Activated T-helper 9 cell treated with anti-CD3 and anti-CD28 coated beads, Interleukin-2, amount 50 U/mL, for 16 hours (primary cell): Measurements from ENCODE around the gene DYNC1I1.

Experiments used
- DNase-seq: peaks from one replicate; pipeline ENCODE4 v3.0.0-alpha.2; 2020; ENCODE audit warnings: low read depth

DYNC1I1 gene

GRCh38 chr7:95861041-95861440, 88.7 kb downstream of the DYNC1I1 start:
- no peak for DNase-seq

DNA sequence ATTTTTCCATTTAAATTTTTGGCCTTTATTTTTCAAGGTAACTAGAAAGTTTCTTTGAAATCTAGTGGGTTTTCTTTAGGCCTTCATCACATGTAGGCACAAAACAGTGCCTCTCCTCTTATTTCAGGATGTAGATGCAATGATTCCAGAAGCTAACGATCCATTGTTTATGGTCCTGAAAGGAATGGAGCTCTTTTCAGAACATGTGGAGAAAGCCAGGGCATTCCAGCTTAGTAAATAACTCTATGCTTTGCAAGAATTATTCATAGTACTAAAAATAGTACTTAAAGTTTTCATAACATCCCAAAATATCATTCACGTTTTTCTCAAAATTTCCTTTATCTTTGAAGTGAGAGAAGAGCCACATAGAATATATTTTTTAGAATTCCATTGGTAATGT, 91.3 kb downstream of the DYNC1I1 start:
- DNase-seq, result no peak

DNA sequence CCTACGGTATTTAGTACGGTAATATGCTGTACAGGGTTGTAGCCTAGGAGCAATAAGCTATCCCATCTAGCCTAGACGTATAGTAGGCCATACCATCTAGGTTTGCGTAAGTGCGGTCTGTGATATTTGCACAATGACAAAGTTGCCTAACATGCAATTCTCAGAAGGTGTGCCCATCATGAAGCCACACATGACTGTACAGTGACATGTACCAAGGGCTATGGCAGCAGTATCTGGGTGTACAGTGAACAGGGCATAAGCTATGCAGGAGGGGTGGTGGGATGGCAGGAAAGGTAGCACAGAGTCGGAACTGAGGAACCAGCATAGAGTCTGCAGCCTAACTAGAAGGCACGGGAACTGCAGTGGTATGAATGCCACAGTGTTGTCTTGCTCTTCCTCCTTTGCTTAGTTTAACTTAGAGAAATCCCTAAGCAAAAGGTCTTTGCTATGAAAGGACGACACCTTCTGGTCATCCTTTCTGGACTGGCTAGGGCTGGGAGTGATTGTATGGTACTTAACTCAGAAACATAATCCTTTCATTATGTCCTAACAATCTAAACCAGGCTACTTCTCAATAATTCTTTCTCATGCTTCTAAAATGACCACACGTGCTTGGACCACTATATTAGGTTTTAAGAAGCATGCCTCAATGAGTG, 93.5 kb downstream of the DYNC1I1 start:
- no peak for DNase-seq

DNA sequence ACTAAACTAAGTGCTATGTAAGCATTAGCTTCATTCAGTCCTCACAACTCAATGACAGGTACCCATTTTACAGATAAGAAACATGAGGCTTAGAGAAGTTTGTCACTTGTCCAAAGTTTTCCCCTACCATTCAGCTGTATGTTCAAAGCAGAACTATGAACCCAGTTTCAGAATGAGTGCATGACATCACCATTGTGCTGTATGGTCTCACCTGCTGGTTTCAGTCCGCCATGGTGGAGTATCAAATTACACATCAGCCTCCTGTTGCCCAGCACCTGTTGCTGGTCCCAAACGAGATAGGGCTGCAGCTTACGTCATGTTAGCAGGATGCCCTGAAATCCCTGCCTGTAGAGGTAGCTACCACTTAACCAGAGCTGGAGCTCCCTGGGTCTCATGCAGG, 95.0 kb downstream of the DYNC1I1 start:
- DNase-seq, result no peak

- no peak for DNase-seq
These were observed 98.9 kb downstream of the DYNC1I1 start for GRCh38 chr7:95871075-95871848.

- DNase-seq, result no peak
These were observed 99.5 kb downstream of the DYNC1I1 start for GRCh38 chr7:95871896-95872295.

- DNase-seq, result no peak
These were observed 101.8 kb downstream of the DYNC1I1 start for GRCh38 chr7:95874129-95874528.

GRCh38 chr7:95874541-95875265, 102.3 kb downstream of the DYNC1I1 start:
- DNase-seq, result no peak

GRCh38 chr7:95875519-95875918, 103.2 kb downstream of the DYNC1I1 start:
- no peak for DNase-seq

DNA sequence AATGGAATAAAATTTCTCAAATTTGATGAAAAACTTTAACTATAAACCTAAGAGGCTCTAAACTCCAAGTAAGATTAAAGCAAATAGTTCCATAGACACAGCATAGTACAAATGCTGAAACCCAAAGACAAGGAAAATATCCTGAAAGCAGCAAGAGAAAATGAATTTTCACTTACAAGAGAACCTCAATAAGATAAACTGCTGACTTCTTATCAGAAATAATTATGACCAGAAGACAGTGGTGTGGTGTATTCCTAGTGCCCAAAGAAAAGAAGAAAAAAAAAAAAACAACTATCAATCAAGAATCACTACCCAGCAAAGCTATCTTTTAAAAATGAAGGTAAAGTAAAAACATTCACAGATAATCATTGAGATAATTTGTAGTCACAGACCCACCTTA, 106.3 kb downstream of the DYNC1I1 start:
- no peak for DNase-seq

- no peak for DNase-seq
These were observed 109.2 kb downstream of the DYNC1I1 start for GRCh38 chr7:95881597-95881996.

- DNase-seq, result no peak
These were observed 110.9 kb downstream of the DYNC1I1 start for GRCh38 chr7:95883217-95883616.

DNA sequence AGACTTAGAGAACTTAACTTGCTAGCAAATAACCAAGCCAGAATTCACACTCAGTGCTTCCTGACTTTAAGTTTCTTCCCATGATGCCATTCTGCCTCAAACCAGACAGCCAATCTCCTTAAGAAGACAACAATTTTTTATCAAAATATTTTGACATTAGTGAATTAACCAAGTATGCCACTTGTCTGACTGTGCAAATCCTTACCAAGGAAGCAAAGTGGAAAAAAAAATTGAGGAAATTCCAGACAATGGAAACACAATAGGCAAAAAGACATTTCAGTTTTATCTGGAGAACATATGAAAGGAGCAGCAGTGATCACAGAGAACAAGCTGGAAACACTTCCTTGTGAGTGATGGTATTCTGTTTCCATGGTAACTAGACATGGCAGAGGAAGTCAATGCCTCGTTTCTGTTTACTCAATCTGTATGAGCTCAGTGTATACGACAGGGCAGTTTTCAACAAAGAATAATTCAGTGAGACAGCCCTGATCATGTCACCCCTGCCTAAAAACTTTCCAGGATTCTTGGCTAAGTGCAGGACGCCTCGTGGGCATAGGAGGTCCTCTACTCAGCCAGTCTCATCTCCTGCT, 114.2 kb downstream of the DYNC1I1 start:
- DNase-seq, result no peak

DNA sequence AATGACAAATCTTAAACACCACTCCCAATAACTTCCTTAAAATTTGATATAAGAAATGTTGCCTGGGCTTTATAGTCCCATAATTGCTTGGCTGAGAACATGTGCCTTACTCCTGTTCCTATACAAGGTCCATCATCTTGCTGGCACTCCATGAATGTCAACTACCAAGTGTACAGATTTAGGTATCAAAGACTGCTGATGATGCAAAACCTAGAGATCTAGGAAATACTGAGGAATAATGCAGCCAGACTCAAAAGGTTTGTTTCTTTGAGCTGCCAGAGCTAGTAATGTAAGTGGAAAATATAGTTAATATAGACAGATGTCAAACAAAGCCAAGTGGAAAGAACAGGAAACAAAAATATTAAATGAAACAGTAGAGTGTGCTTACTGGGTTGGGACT, 121.1 kb downstream of the DYNC1I1 start:
- DNase-seq, result no peak

DNA sequence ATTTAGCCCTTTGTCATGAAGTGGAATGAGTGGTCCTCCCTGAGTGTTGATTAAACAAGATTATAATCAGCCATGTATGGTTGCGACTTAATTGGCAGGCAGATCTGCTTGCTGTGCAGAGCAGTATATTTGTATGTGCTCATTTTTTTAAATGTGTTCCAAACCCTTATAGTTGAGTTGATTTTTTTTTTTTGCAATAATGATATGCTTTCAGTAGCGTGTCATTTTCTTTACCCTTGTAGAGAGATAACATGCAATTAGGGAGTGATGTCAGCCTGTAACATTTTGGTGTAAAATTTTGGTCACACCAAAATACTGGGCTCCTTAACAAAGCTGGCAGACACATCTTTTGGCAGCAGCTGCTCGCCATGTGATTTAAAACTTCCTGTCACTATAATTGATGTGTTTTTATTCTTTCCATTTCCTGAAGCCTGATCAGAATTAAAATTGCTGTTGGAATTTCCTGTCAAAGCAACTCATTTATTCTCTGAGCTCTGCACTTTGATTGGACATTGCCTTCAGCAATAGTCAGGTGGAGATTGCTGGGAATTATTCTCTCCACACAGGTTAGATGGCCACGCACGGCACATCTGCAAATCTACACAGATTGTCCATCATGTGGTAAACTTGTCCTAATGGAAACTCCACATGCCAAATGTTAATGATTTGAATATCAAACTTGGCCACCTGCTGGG, 125.3 kb downstream of the DYNC1I1 start:
- no peak for DNase-seq

GRCh38 chr7:95899919-95900513, 127.7 kb downstream of the DYNC1I1 start:
- no peak for DNase-seq

DNA sequence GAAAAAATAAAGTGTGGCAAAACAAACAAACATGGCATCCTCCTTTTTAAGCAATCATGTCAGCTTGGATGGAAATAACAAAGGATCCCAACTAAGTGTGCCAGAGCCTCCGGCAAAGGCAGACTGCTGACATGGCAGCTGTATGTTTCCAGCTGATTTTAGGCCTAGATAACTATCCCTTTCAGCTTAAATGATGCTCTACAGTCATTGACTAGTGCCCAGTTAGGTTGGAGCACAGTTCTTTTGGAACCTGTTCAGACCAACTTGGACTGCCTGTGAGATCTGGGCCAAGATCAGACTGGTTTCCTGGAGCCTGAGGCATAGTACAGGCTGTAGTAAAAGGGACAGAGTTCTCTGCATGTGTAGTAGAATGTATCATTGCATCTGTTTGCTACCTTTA, 128.7 kb downstream of the DYNC1I1 start:
- no peak for DNase-seq

GRCh38 chr7:95904099-95904498, 131.7 kb downstream of the DYNC1I1 start:
- no peak for DNase-seq

- DNase-seq, result no peak
These were observed 132.8 kb downstream of the DYNC1I1 start for GRCh38 chr7:95905167-95905566.

GRCh38 chr7:95906851-95907250, 134.5 kb downstream of the DYNC1I1 start:
- no peak for DNase-seq

- no peak for DNase-seq
These were observed 135.0 kb downstream of the DYNC1I1 start for GRCh38 chr7:95907337-95907736.

DNA sequence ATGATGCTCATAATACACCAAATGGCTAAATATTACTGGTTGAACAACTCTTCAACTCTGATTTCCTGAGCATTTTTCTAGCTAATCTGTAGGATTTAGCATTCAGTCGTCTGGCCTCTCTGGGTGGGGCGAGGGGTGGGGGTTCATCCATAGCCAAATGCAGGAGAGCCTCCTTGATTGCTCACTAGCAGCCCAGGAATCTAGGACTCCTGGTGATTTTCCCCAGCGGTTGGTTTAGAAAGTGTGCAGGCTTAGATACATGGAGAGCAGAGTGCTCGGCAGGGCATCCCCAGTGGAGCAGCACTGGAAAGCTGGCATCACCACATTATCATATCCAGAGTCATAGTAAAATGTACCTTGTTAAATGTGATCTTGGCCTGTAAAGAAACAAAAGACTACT, 136.1 kb downstream of the DYNC1I1 start:
- no peak for DNase-seq
